Fibroblast of lung (primary cell): ENCODE results near the gene CSRP1. TPM values are rescaled to one million over a fixed set of nuclear protein-coding genes. Genes with fewer than 3 reads are reported as not detected.

ENCODE experiments used
- DNase-seq, 2 donors: peaks; one replicate each; pipeline versions ENCODE4 v3.0.0 to v3.0.0-alpha.2; 2010; ENCODE audit warnings: low read depth in 2 of 2
- H2AFZ ChIP-seq: 2 replicates; pipeline ENCODE4 v1.5.1; 2012; ENCODE audit warnings: low read length, control low read depth, inconsistent platforms
- H3K27ac ChIP-seq: 2 replicates; pipeline ENCODE4 v1.5.1; 2011; ENCODE audit warnings: low read length, control low read depth; ENCODE audit not compliant: insufficient read depth
- H3K27me3 ChIP-seq: 2 replicates; pipeline ENCODE4 v1.5.1; 2011; ENCODE audit warnings: mild to moderate bottlenecking, low read length; ENCODE audit not compliant: control insufficient read depth, insufficient read depth
- H3K36me3 ChIP-seq: 2 replicates; pipeline ENCODE4 v1.5.1; 2011; ENCODE audit warnings: low read length; ENCODE audit not compliant: control insufficient read depth, insufficient read depth
- H3K4me1 ChIP-seq: 2 replicates; pipeline ENCODE4 v1.5.1; 2011; ENCODE audit warnings: low read length; ENCODE audit not compliant: control insufficient read depth, insufficient read depth; ENCODE audit errors: extremely low read depth
- H3K4me2 ChIP-seq: 2 replicates; pipeline ENCODE4 v1.5.1; 2011; ENCODE audit warnings: low read length, control low read depth; ENCODE audit not compliant: insufficient read depth; ENCODE audit errors: extremely low read depth
- H3K4me3 ChIP-seq, 4 experiments: fragments of 200-600 bp in 1 of 4; sonication (generic) in 1 of 4; replicated peaks in 1 of 4; 2 replicates each; pipeline ENCODE4 v1.5.1; 2011 to 2016; ENCODE audit warnings: low read length in 4 of 4, low read depth in 3 of 4, mild to moderate bottlenecking in 3 of 4, control low read depth in 2 of 4, inconsistent platforms in 1 of 4, mixed read lengths in 1 of 4; ENCODE audit not compliant: insufficient read depth in 1 of 4; ENCODE audit errors: control extremely low read depth in 1 of 4
- H3K79me2 ChIP-seq: 2 replicates; pipeline ENCODE4 v1.5.1; 2012; ENCODE audit warnings: mild to moderate bottlenecking, low read length, inconsistent platforms; ENCODE audit not compliant: control insufficient read depth, insufficient read depth
- H3K9ac ChIP-seq: 2 replicates; pipeline ENCODE4 v1.5.1; 2011; ENCODE audit warnings: mild to moderate bottlenecking, low read length, control low read depth; ENCODE audit not compliant: insufficient read depth
- H3K9me3 ChIP-seq: 2 replicates; pipeline ENCODE4 v1.5.1; 2012; ENCODE audit warnings: low read depth, low read length; ENCODE audit not compliant: control insufficient read depth, insufficient read depth
- H4K20me1 ChIP-seq: 2 replicates; pipeline ENCODE4 v1.5.1; 2011; ENCODE audit warnings: low read length; ENCODE audit not compliant: control insufficient read depth, insufficient read depth; ENCODE audit errors: extremely low read depth
- CTCF ChIP-seq, 2 donors: IDR thresholded peaks in 1 of 2; conservative IDR thresholded peaks in 1 of 2; 1 replicate in 1 of 2; 2 replicates in 1 of 2; pipeline ENCODE4 v1.5.1; 2011 to 2012; ENCODE audit warnings: low read length in 2 of 2, control low read depth in 1 of 2, inconsistent platforms in 1 of 2, low read depth in 1 of 2, mild to moderate bottlenecking in 1 of 2
- EZH2 ChIP-seq: IDR thresholded peaks from 2 replicates; pipeline ENCODE4 v1.5.1; 2012; ENCODE audit warnings: low read length, control low read depth, mild to moderate bottlenecking; ENCODE audit errors: missing control alignments
- polyA plus RNA-seq, 2 donors: library from polyadenylated mRNA; depleted of rRNA in 1 of 2; stranded (reverse) in 1 of 2; unstranded in 1 of 2; fragments of >200 nt; gene quantifications; 2 replicates each; pipeline ENCODE4 v1.2.1, GENCODE V29; 2011 to 2012; ENCODE audit warnings: missing spikeins in 1 of 2
- total RNA-seq: library from RNA; depleted of rRNA; stranded (reverse); fragments of >200 nt; gene quantifications from 2 replicates; pipeline ENCODE4 v1.2.1, GENCODE V29; 2014

Gene CSRP1
- total and polyA plus RNA-seq, 2 donors (not counting 1 experiment from before 2014, with no cell fraction given) = 195 to 1,081 TPM

GRCh38 chr1:201454608-201455007, 52.3 kb downstream of the CSRP1 start:
- no peak overlapping the region for H3K4me2 ChIP-seq
- no peak overlapping the region for H2AFZ ChIP-seq
- H3K4me1 ChIP-seq = peaks cover 24% of the 10 kb centered on the region
- no peak overlapping the region for H3K4me3 ChIP-seq
- no peak overlapping the region for H3K27ac ChIP-seq
- H3K9me3 ChIP-seq = no peaks in the 10 kb centered on the region
- H3K79me2 ChIP-seq = no peaks in the 10 kb centered on the region
- no peaks in the 10 kb centered on the region for H3K27me3 ChIP-seq
- H3K9ac ChIP-seq = no peak overlapping the region
- no peaks in the 10 kb centered on the region for H4K20me1 ChIP-seq
- no peak for DNase-seq
- TF ChIP-seq CTCF (conservative IDR thresholded peaks at IDR 0.05 in 1 of 2, IDR thresholded peaks at IDR 0.05 in 1 of 2; ENCODE audit: low read depth in 1 of 2, low read length in 2 of 2) (no peak), EZH2 (no peak)
- H3K36me3 ChIP-seq = no peaks in the 10 kb centered on the region

GRCh38 chr1:201452866-201453265, 54.1 kb downstream of the CSRP1 start:
- peak in 1 of 2 donors; percentile 24 for DNase-seq
- no peaks in the 10 kb centered on the region for H3K9me3 ChIP-seq
- TF ChIP-seq CTCF (conservative IDR thresholded peaks at IDR 0.05 in 1 of 2, IDR thresholded peaks at IDR 0.05 in 1 of 2; ENCODE audit: low read depth in 1 of 2, low read length in 2 of 2) = no peak
- no peak for TF ChIP-seq EZH2
- no peak overlapping the region for H3K4me3 ChIP-seq
- H4K20me1 ChIP-seq = no peaks in the 10 kb centered on the region
- no peaks in the 10 kb centered on the region for H3K27me3 ChIP-seq
- H3K9ac ChIP-seq = no peak overlapping the region
- H3K4me2 ChIP-seq = no peak overlapping the region
- no peak overlapping the region for H3K27ac ChIP-seq
- H3K79me2 ChIP-seq = no peaks in the 10 kb centered on the region
- H3K4me1 ChIP-seq = peaks cover 24% of the 10 kb centered on the region
- H3K36me3 ChIP-seq = no peaks in the 10 kb centered on the region
- no peak overlapping the region for H2AFZ ChIP-seq

- Histone ChIP-seq H2AFZ (peak overlapping the region; percentile 53), H3K4me3 (no peak overlapping the region), H3K79me2 (no peaks in the 10 kb centered on the region), H3K9ac (no peak overlapping the region), H3K27me3 (no peaks in the 10 kb centered on the region), H3K36me3 (no peaks in the 10 kb centered on the region), H3K9me3 (no peaks in the 10 kb centered on the region), H3K27ac (no peak overlapping the region), H3K4me2 (no peak overlapping the region), H4K20me1 (no peaks in the 10 kb centered on the region), H3K4me1 (peaks cover 7% of the 10 kb centered on the region)
- no peak for TF ChIP-seq EZH2
- TF ChIP-seq CTCF (conservative IDR thresholded peaks at IDR 0.05 in 1 of 2, IDR thresholded peaks at IDR 0.05 in 1 of 2; ENCODE audit: low read depth in 1 of 2, low read length in 2 of 2) = no peak
- DNase-seq = peak; percentile 76 to 92
These were observed 56.1 kb downstream of the CSRP1 start for GRCh38 chr1:201450721-201451291.
